SK-N-MC (cell line): ENCODE data around the gene GGN.
"Not testable (repeated sequence)": the region's sequence is repeated elsewhere in the genome, so short reads cannot be mapped to it uniquely, and the experiment has no call there.

Experiments used
- DNase-seq: peaks from one replicate; pipeline ENCODE4 v3.0.0-alpha.2; 2011; ENCODE audit warnings: low read depth, low spot score
- H3K27ac ChIP-seq: fragments of 200-600 bp; sonication (generic); 2 replicates; pipeline ENCODE4 v1.5.1; 2016; ENCODE audit warnings: mixed run types
- H3K36me3 ChIP-seq: fragments of 200-600 bp; sonication (generic); 2 replicates; pipeline ENCODE4 v1.6.1; 2017; ENCODE audit warnings: antibody characterized with exemption, low read length, mixed read lengths; ENCODE audit not compliant: insufficient read depth
- H3K4me3 ChIP-seq: fragments of 200-600 bp; sonication (generic); 2 replicates; pipeline ENCODE4 v1.5.1; 2016
- H3K9ac ChIP-seq: fragments of 200-600 bp; sonication (generic); 2 replicates; pipeline ENCODE4 v1.8.0; 2017; ENCODE audit warnings: mixed run types, mixed read lengths; ENCODE audit not compliant: insufficient read length
- H3K9me3 ChIP-seq: fragments of 200-600 bp; sonication (generic); 2 replicates; pipeline ENCODE4 v1.6.1; 2017; ENCODE audit warnings: low read depth, mild to moderate bottlenecking, antibody characterized with exemption, low read length, moderate library complexity, mixed read lengths
- EZH2 ChIP-seq: fragments of 200-600 bp; sonication (generic); IDR thresholded peaks from one replicate; pipeline ENCODE4 v1.6.1; 2017; ENCODE audit warnings: antibody characterized with exemption
- FOXP2 ChIP-seq: optimal IDR thresholded peaks from 2 replicates; pipeline ENCODE3; 2011; ENCODE audit warnings: mild to moderate bottlenecking, moderate library complexity; ENCODE audit not compliant: insufficient read depth; ENCODE audit errors: extremely low read length, control extremely low read depth
- POLR2AphosphoS5 ChIP-seq: IDR thresholded peaks from 2 replicates; pipeline ENCODE4 v1.6.1; 2012; ENCODE audit warnings: mild to moderate bottlenecking, low read depth, low read length, borderline replicate concordance

Gene GGN

GRCh38 chr19:38413416-38413815 lies 25.6 kb upstream of the GGN start:
- no peak for TF ChIP-seq EZH2
- no peak for TF ChIP-seq FOXP2
- no peak for TF ChIP-seq POLR2AphosphoS5
- Histone ChIP-seq H3K4me3 (no peak overlapping the region), H3K9ac (no peak overlapping the region), H3K9me3 (no peaks in the 10 kb centered on the region), H3K27ac (no peak overlapping the region), H3K36me3 (no peaks in the 10 kb centered on the region)
- no peak for DNase-seq

- H3K4me3 ChIP-seq: no peak overlapping the region
- DNase-seq: no peak
- H3K9me3 ChIP-seq: no peaks in the 10 kb centered on the region
- TF ChIP-seq POLR2AphosphoS5: no peak
- TF ChIP-seq FOXP2: no peak
- TF ChIP-seq EZH2: no peak
- no peak overlapping the region for H3K27ac ChIP-seq
- H3K9ac ChIP-seq: no peak overlapping the region
- H3K36me3 ChIP-seq: no peaks in the 10 kb centered on the region
These were observed 25.1 kb upstream of the GGN start for GRCh38 chr19:38412961-38413360.

- H3K36me3 ChIP-seq: no peaks in the 10 kb centered on the region
- no peak for TF ChIP-seq POLR2AphosphoS5
- no peak for TF ChIP-seq EZH2
- H3K9ac ChIP-seq: no peak overlapping the region
- no peak overlapping the region for H3K4me3 ChIP-seq
- no peak for DNase-seq
- H3K9me3 ChIP-seq: no peaks in the 10 kb centered on the region
- H3K27ac ChIP-seq: no peak overlapping the region
These were observed 24.7 kb upstream of the GGN start for GRCh38 chr19:38412491-38412890.

- not testable (repeated sequence) for H3K4me3 ChIP-seq, H3K36me3 ChIP-seq
These were observed 24.1 kb upstream of the GGN start for GRCh38 chr19:38411898-38412297.

GRCh38 chr19:38411041-38411712 lies 23.3 kb upstream of the GGN start:
- no peaks in the 10 kb centered on the region for H3K36me3 ChIP-seq
- TF ChIP-seq EZH2 (no peak), FOXP2 (no peak), POLR2AphosphoS5 (no peak)

More at GRCh38 chr19:38411898-38412297, 24.1 kb upstream of the GGN start:
- H3K27ac ChIP-seq, H3K9me3 ChIP-seq, H3K9ac ChIP-seq, DNase-seq: not testable (repeated sequence)

GRCh38 chr19:38410407-38410806 lies 22.6 kb upstream of the GGN start:
- H3K9me3 ChIP-seq, DNase-seq, H3K9ac ChIP-seq, H3K27ac ChIP-seq, H3K36me3 ChIP-seq, H3K4me3 ChIP-seq: not testable (repeated sequence)

More at GRCh38 chr19:38411041-38411712, 23.3 kb upstream of the GGN start:
- Histone ChIP-seq H3K9ac (no peak overlapping the region), H3K27ac (no peak overlapping the region), H3K9me3 (no peaks in the 10 kb centered on the region), H3K4me3 (no peak overlapping the region)
- DNase-seq: no peak

GRCh38 chr19:38409631-38410133 lies 21.8 kb upstream of the GGN start:
- Histone ChIP-seq H3K9me3 (no peaks in the 10 kb centered on the region), H3K4me3 (no peak overlapping the region), H3K27ac (no peak overlapping the region), H3K36me3 (no peaks in the 10 kb centered on the region), H3K9ac (no peak overlapping the region)
- TF ChIP-seq EZH2: no peak
- TF ChIP-seq FOXP2: no peak
- no peak for TF ChIP-seq POLR2AphosphoS5
- DNase-seq: no peak

GRCh38 chr19:38405276-38405675 lies 17.4 kb upstream of the GGN start:
- no peak for DNase-seq
- H3K9me3 ChIP-seq: no peaks in the 10 kb centered on the region
- no peak overlapping the region for H3K27ac ChIP-seq
- no peak overlapping the region for H3K4me3 ChIP-seq
- TF ChIP-seq POLR2AphosphoS5: no peak
- TF ChIP-seq FOXP2: no peak
- TF ChIP-seq EZH2: no peak
- H3K9ac ChIP-seq: no peak overlapping the region
- no peaks in the 10 kb centered on the region for H3K36me3 ChIP-seq

GRCh38 chr19:38404858-38405257 lies 17.0 kb upstream of the GGN start:
- Histone ChIP-seq H3K9ac (no peak overlapping the region), H3K9me3 (no peaks in the 10 kb centered on the region), H3K4me3 (no peak overlapping the region), H3K36me3 (no peaks in the 10 kb centered on the region), H3K27ac (no peak overlapping the region)
- TF ChIP-seq EZH2: no peak
- TF ChIP-seq FOXP2: no peak
- TF ChIP-seq POLR2AphosphoS5: no peak
- no peak for DNase-seq
